Measurements from ENCODE around the gene PELI2. TPM values are rescaled to one million over a fixed set of nuclear protein-coding genes. Genes with fewer than 3 reads are reported as not detected.

The PELI2 gene
- total RNA-seq, 1 donor from 2014 or later: 16.2 TPM

- H3K27me3 Mint-ChIP-seq (ENCODE audit: low read depth): no peaks in the 10 kb centered on the region
- no peak for TF ChIP-seq CTCF (conservative IDR thresholded peaks at IDR 0.05)
- peaks cover 29% of the 10 kb centered on the region for H3K4me1 Mint-ChIP-seq
- H3K9me3 Mint-ChIP-seq: peaks cover under 1% of the 10 kb centered on the region
- no peak for DNase-seq (ENCODE audit: low read depth, low spot score)
- H3K4me3 Mint-ChIP-seq: no peak overlapping the region
- peaks cover 7% of the 10 kb centered on the region for H3K36me3 Mint-ChIP-seq (ENCODE audit: low read depth)
- peak overlapping the region; percentile 73 for H3K27ac Mint-ChIP-seq (ENCODE audit: unreplicated experiment)
These were observed 54.4 kb downstream of the PELI2 start for GRCh38 chr14:56172571-56172971.

- Mint-ChIP-seq H3K27ac (ENCODE audit: unreplicated experiment) (no peak overlapping the region), H3K9me3 (no peaks in the 10 kb centered on the region), H3K36me3 (ENCODE audit: low read depth) (peaks cover 4% of the 10 kb centered on the region), H3K27me3 (ENCODE audit: low read depth) (no peaks in the 10 kb centered on the region), H3K4me3 (no peak overlapping the region), H3K4me1 (peaks cover 29% of the 10 kb centered on the region)
- TF ChIP-seq CTCF (conservative IDR thresholded peaks at IDR 0.05): no peak
- DNase-seq (ENCODE audit: low read depth, low spot score): no peak
These were observed 55.2 kb downstream of the PELI2 start for GRCh38 chr14:56173365-56173922.

GRCh38 chr14:56175773-56176172, 57.6 kb downstream of the PELI2 start:
- no peak for TF ChIP-seq CTCF (conservative IDR thresholded peaks at IDR 0.05)
- H3K27ac Mint-ChIP-seq (ENCODE audit: unreplicated experiment): no peak overlapping the region

GRCh38 chr14:56176530-56176929, 58.3 kb downstream of the PELI2 start:
- H3K4me1 Mint-ChIP-seq: peaks cover 30% of the 10 kb centered on the region
- no peaks in the 10 kb centered on the region for H3K9me3 Mint-ChIP-seq
- no peak for DNase-seq (ENCODE audit: low read depth, low spot score)

More at GRCh38 chr14:56175773-56176172, 57.6 kb downstream of the PELI2 start:
- Mint-ChIP-seq H3K4me3 (no peak overlapping the region), H3K9me3 (no peaks in the 10 kb centered on the region), H3K36me3 (ENCODE audit: low read depth) (peaks cover 4% of the 10 kb centered on the region), H3K27me3 (ENCODE audit: low read depth) (no peaks in the 10 kb centered on the region), H3K4me1 (peaks cover 34% of the 10 kb centered on the region)
- no peak for DNase-seq (ENCODE audit: low read depth, low spot score)

GRCh38 chr14:56177036-56177435, 58.8 kb downstream of the PELI2 start:
- H3K36me3 Mint-ChIP-seq (ENCODE audit: low read depth): peaks cover 7% of the 10 kb centered on the region
- H3K27ac Mint-ChIP-seq (ENCODE audit: unreplicated experiment): no peak overlapping the region
- peaks cover 30% of the 10 kb centered on the region for H3K4me1 Mint-ChIP-seq
- H3K27me3 Mint-ChIP-seq (ENCODE audit: low read depth): no peaks in the 10 kb centered on the region
- H3K4me3 Mint-ChIP-seq: no peak overlapping the region
- no peak for DNase-seq (ENCODE audit: low read depth, low spot score)
- TF ChIP-seq CTCF (conservative IDR thresholded peaks at IDR 0.05): no peak
- H3K9me3 Mint-ChIP-seq: no peaks in the 10 kb centered on the region

More at GRCh38 chr14:56176530-56176929, 58.3 kb downstream of the PELI2 start:
- no peak for TF ChIP-seq CTCF (conservative IDR thresholded peaks at IDR 0.05)
- H3K36me3 Mint-ChIP-seq (ENCODE audit: low read depth): peaks cover 7% of the 10 kb centered on the region
- H3K4me3 Mint-ChIP-seq: no peak overlapping the region
- no peaks in the 10 kb centered on the region for H3K27me3 Mint-ChIP-seq (ENCODE audit: low read depth)
- H3K27ac Mint-ChIP-seq (ENCODE audit: unreplicated experiment): no peak overlapping the region

Data from neural crest cell (in vitro differentiated cells).